Measurements from ENCODE around the gene PAPPA2. TPM values are rescaled to one million over a fixed set of nuclear protein-coding genes. Genes with fewer than 3 reads are reported as not detected.

PAPPA2 gene
- total and polyA plus RNA-seq, 7 donors, result under 0.01 to 3.9 (median 1.2) TPM; not detected in 1

- H3K27me3 ChIP-seq, result no peaks in the 10 kb centered on the region
- TF ChIP-seq POLR2A (IDR thresholded peaks at IDR 0.05) (no peak), CTCF (IDR thresholded peaks at IDR 0.05) (no peak), POLR2AphosphoS5 (IDR thresholded peaks at IDR 0.05) (no peak), EP300 (IDR thresholded peaks at IDR 0.05) (no peak)
- H3K27ac ChIP-seq, result no peak overlapping the region
- intact Hi-C loops (cut with DNase I), result no loop called here
- H3K36me3 ChIP-seq, result no peaks in the 10 kb centered on the region
- DNase-seq, result no peak
- H3K9me3 ChIP-seq, result no peaks in the 10 kb centered on the region
- H3K4me1 ChIP-seq, result no peaks in the 10 kb centered on the region
- no peak overlapping the region for H3K4me3 ChIP-seq
- WGBS, 2 donors, result 67 to 77% methylated on average over 3 of the region's 3 CpGs
Observed at GRCh38 chr1:176791906-176792305, 328.9 kb downstream of the PAPPA2 start.

- no peak for TF ChIP-seq EP300 (IDR thresholded peaks at IDR 0.05)
- TF ChIP-seq POLR2A (IDR thresholded peaks at IDR 0.05), result no peak
- no peak for TF ChIP-seq CTCF (IDR thresholded peaks at IDR 0.05)
- TF ChIP-seq POLR2AphosphoS5 (IDR thresholded peaks at IDR 0.05), result no peak
- no peak overlapping the region for H3K27ac ChIP-seq
- H3K9me3 ChIP-seq, result no peaks in the 10 kb centered on the region
- intact Hi-C loops (cut with DNase I), result no loop called here
- no peak overlapping the region for H3K4me3 ChIP-seq
- no peaks in the 10 kb centered on the region for H3K4me1 ChIP-seq
- no peak for DNase-seq
- WGBS, 2 donors, result 70 to 96% methylated on average over 5 of the region's 5 CpGs
- H3K27me3 ChIP-seq, result no peaks in the 10 kb centered on the region
- no peaks in the 10 kb centered on the region for H3K36me3 ChIP-seq
Observed at GRCh38 chr1:176794897-176795508, 332.0 kb downstream of the PAPPA2 start.

GRCh38 chr1:176795929-176796328 is 333.0 kb downstream of the PAPPA2 start:
- no peak for TF ChIP-seq CTCF (IDR thresholded peaks at IDR 0.05)
- no peak for TF ChIP-seq POLR2A (IDR thresholded peaks at IDR 0.05)
- no peak for TF ChIP-seq EP300 (IDR thresholded peaks at IDR 0.05)
- no peak for TF ChIP-seq POLR2AphosphoS5 (IDR thresholded peaks at IDR 0.05)
- no peak overlapping the region for H3K27ac ChIP-seq
- intact Hi-C loops (cut with DNase I), result no loop called here
- H3K27me3 ChIP-seq, result no peaks in the 10 kb centered on the region
- DNase-seq, result no peak
- 30 to 49% methylated on average over 2 of the region's 2 CpGs for WGBS, 2 donors
- no peak overlapping the region for H3K4me3 ChIP-seq
- no peaks in the 10 kb centered on the region for H3K36me3 ChIP-seq
- H3K9me3 ChIP-seq, result no peaks in the 10 kb centered on the region
- H3K4me1 ChIP-seq, result no peaks in the 10 kb centered on the region

GRCh38 chr1:176796583-176796982 is 333.6 kb downstream of the PAPPA2 start:
- no peak overlapping the region for H3K4me3 ChIP-seq
- TF ChIP-seq POLR2AphosphoS5 (IDR thresholded peaks at IDR 0.05), result no peak
- TF ChIP-seq EP300 (IDR thresholded peaks at IDR 0.05), result no peak
- TF ChIP-seq CTCF (IDR thresholded peaks at IDR 0.05), result no peak
- TF ChIP-seq POLR2A (IDR thresholded peaks at IDR 0.05), result no peak
- H3K36me3 ChIP-seq, result no peaks in the 10 kb centered on the region
- intact Hi-C loops (cut with DNase I), result no loop called here
- no peaks in the 10 kb centered on the region for H3K27me3 ChIP-seq
- WGBS, 2 donors, result 18 to 43% methylated on average over 1 of the region's 1 CpG
- H3K4me1 ChIP-seq, result peaks cover 0 to 5% (median 0%) of the 10 kb centered on the region in 4 donors
- H3K9me3 ChIP-seq, result no peaks in the 10 kb centered on the region
- DNase-seq, result no peak
- no peak overlapping the region for H3K27ac ChIP-seq

- Histone ChIP-seq H3K36me3 (no peaks in the 10 kb centered on the region), H3K27me3 (no peaks in the 10 kb centered on the region), H3K4me1 (peaks cover 0 to 7% (median 3%) of the 10 kb centered on the region in 4 donors), H3K27ac (no peak overlapping the region), H3K9me3 (no peaks in the 10 kb centered on the region), H3K4me3 (no peak overlapping the region)
- DNase-seq, result no peak
- intact Hi-C loops (cut with DNase I), result no loop called here
- no peak for TF ChIP-seq POLR2A (IDR thresholded peaks at IDR 0.05)
- TF ChIP-seq EP300 (IDR thresholded peaks at IDR 0.05), result no peak
- no peak for TF ChIP-seq POLR2AphosphoS5 (IDR thresholded peaks at IDR 0.05)
- TF ChIP-seq CTCF (IDR thresholded peaks at IDR 0.05), result no peak
- WGBS, 2 donors, result 89 to 91% methylated on average over 3 of the region's 3 CpGs
Observed at GRCh38 chr1:176799327-176799726, 336.4 kb downstream of the PAPPA2 start.

Data from sigmoid colon (tissue), 7 donors.